ENCODE data around the gene EPB41L3.

DNA sequence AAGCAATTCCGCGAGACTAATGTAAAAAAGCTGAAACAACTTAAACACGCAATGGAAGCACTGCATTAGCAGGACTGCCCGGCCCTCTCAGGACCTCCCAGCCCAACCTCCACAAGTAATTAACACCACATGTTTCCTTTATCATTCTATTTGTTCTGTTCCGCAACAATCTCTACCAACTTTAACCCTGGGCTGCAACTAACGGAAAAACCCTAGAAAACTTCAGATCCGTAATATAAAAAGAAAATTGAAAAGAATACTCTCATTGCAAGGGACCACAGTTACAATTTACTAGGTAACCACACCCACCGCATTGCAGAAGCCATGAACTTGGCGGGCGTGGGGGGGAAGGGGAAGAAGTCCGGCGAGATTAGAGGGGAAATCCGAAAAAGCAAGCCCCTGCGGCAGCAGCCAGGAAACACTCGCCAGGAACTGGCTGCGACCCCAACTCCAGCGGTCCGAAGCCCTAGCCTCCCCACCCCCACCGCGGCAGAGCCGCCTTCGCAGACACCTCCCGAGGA, 1.2 kb downstream of the EPB41L3 start:
- TF ChIP-seq, protein P1, sequence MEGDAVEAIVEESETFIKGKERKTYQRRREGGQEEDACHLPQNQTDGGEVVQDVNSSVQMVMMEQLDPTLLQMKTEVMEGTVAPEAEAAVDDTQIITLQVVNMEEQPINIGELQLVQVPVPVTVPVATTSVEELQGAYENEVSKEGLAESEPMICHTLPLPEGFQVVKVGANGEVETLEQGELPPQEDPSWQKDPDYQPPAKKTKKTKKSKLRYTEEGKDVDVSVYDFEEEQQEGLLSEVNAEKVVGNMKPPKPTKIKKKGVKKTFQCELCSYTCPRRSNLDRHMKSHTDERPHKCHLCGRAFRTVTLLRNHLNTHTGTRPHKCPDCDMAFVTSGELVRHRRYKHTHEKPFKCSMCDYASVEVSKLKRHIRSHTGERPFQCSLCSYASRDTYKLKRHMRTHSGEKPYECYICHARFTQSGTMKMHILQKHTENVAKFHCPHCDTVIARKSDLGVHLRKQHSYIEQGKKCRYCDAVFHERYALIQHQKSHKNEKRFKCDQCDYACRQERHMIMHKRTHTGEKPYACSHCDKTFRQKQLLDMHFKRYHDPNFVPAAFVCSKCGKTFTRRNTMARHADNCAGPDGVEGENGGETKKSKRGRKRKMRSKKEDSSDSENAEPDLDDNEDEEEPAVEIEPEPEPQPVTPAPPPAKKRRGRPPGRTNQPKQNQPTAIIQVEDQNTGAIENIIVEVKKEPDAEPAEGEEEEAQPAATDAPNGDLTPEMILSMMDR (IDR thresholded peaks at IDR 0.05 in 8 of 11, conservative IDR thresholded peaks at IDR 0.05 in 3 of 11), result no peak
- no peak for TF ChIP-seq POLR2A (IDR thresholded peaks at IDR 0.05)

All from spleen (tissue), 7 donors.